ENCODE results near the gene AFG1L.
"Not testable (repeated sequence)": the region's sequence is repeated elsewhere in the genome, so short reads cannot be mapped to it uniquely, and the experiment has no call there.

The AFG1L gene

GRCh38 chr6:108408861-108409260, 114.0 kb downstream of the AFG1L start:
- DNase-seq: no peak

DNA sequence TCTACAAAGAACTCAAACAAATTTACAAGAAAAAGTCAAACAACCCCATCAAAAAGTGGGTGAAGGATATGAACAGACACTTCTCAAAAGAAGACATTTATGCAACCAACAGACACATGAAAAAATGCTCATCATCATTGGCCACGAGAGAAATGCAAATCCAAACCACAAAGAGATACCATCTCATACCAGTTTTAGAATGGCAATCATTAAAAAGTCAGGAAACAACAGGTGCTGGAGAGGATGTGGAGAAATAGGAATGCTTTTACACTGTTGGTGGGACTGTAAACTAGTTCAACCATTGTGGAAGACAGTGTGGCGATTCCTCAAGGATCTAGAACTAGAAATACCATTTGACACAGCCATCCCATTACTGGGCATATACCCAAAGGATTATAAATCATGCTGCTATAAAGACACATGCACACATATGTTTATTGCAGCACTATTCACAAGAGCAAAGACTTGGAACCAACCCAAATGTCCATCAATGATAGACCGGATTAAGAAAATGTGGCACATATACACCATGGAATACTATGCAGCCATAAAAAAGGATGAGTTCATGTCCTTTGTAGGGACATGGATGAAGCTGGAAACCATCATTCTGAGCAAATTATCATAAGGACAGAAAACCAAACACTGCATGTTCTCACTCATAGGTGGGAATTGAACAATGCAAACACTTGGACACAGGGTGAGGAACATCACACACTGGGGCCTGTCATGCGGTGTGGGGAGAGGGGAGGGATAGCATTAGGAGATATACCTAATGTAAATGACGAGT, 121.4 kb downstream of the AFG1L start:
- not testable (repeated sequence) for DNase-seq

DNA sequence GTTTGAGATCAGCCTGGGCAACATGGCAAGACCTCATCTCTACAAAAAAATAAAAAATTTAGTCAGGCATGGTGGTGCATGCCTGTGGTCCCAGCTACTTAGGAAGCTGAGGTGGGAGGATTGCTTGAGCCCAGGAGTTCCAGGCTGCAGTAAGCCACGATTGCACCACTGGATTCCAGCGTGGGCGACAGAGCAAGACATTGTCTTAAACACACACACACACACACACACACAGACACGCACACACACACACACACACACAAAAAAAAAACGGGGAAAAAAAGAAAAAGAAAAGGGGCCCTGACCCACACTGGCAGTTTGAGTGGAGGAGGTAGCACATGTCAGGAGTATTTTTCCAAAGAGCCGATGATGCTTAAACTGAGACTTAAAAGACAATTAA, 122.2 kb downstream of the AFG1L start:
- DNase-seq: no peak

- no peak for DNase-seq
Observed at GRCh38 chr6:108419474-108419873, 124.6 kb downstream of the AFG1L start.

GRCh38 chr6:108419934-108420609, 125.2 kb downstream of the AFG1L start:
- DNase-seq: no peak

DNA sequence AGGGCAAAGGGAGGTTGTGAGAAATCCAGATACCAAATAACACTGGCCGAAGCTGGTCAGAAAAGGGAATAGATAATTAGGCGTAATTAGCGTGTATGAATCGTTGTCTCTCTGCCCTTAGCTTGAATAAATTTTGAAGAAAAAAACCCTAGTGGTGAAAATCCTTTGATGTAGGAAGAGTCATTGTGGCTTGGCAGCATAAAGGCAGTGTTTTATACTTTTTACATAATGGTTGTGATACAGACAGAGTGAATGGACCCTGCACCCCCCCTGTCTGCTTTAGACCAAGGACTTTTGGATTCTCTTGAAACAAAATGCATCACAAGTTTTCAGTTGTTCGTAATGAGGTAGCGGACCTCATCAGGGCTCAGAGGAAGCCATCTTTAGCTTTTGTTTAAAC, 126.5 kb downstream of the AFG1L start:
- DNase-seq: no peak

DNA sequence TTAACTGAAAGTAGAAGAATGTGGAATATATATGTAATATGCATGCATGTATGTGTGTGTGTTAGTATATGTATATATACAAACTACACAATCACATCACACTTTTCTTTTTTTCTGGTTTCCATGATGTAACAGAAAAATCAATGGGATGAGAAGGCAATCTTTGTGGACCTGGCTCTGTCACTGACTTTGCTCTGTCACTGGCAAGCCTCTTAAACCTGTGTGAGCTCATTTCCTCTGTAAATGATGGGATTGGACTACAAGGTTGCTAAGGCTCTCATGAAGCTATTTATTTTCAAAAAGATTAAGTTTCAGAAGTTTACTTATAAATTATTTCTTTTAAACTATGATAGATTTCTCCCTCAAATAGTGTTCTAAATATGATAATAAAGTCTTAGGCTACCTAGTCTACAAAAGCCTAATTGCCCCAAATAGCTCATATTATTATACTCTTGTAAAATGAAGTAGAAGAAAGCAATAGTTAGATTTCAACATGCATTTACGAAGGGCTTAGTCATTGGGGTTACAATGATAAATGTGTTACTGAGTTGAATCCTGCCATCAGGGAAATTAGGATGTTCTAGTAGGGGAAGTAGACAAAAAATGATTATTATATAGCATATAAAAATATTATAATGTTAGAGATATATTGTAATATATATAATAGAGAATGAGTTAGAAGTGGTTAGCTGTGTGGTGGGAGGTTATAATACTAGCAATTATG, 129.3 kb downstream of the AFG1L start:
- DNase-seq: no peak

GRCh38 chr6:108425428-108425827, 130.6 kb downstream of the AFG1L start:
- no peak for DNase-seq

DNA sequence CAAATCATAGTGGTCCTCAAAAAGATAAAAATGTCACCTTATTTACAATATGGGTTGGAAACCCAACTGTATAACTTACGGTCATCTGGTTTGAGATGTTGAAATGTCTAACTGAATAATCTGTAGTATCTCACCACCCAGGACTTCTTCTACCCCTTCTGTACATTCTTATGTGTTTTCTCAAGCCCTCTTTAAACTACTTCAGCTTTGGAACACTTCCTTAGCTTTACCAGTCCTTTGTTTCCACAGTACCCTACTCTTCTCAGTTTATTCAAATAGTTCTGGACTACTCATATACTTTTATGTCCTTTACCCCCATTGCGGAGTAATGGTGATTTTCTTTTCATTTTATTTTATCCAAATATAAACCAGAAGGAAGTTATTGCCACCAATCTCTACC, 137.3 kb downstream of the AFG1L start:
- no peak for DNase-seq

DNA sequence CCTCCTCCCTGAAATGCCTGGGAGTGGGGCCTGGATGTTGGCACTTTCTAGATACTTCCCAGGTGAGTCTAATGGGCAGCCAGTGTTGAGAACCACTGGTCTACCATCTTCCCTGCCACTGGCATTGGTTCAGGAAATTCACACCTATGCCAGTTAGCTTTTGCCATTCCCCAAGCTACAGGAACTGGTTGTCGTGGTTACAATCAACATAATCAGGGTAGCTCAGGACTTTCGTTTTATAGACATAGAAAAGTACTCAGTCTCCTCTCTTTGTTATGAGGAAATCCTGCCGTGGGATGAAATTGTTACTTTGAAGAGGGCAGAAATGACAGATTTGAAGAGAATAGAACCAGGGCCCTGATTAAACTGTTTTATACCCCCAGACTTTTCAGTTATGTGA, 137.9 kb downstream of the AFG1L start:
- DNase-seq: no peak

DNA sequence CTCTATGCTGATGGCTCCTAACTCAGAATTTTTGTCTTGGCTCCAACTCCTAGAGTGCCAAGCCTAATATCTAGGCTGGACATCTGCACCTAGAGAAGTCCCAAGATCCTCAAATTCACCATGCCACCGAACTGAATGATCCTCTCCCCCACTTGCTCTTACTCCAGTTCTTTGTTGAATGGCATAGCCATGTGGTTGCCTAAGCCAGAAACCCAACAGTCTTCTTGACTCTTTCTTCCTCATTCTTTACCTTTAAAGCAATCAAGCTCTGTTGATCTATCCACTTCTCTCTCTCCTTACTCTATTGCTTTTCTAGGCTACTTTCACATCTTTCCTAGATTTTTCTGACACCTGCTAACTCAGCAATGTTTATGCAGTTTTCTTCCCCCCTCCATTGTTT, 139.4 kb downstream of the AFG1L start:
- no peak for DNase-seq

DNA sequence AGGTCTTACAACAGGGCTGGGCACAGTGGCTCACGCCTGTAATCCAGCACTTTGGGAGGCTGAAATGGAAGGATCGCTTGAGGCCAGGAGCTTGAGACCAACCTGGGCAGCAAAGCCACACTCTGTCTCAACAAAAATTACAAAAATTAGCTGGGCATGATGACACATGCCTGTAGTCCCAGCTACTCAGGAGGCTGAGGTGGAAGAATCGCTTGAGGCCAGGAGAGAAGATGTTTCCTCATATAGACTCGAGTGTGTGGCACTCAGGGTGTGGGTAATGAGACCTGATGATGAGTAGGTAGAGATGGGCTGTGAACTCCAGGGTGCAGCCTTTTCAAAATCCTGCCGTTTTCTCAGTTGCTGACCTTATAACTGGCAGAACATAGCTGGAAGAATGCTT, 140.5 kb downstream of the AFG1L start:
- no peak for DNase-seq

DNA sequence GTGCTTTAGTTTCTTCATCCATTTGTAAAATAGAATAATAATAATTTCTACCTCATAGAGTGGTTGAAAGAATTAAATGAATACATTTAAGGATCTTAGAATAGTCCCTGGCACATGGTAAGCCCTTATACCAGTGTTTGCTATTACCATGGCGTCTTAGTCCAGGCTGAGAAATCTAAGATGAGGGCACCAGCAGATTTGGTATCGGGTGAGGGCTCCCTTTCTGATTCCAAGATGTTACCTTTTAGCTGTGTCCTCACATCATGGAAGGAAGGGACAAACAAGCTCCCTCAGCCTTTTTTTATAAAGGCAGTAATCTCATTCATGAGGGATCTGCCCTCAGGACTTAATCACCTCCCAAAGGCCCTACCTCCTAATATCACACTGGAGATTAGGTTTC, 141.9 kb downstream of the AFG1L start:
- DNase-seq: no peak

GRCh38 chr6:108437821-108438220, 143.0 kb downstream of the AFG1L start:
- DNase-seq: no peak

GRCh38 chr6:108438918-108439317, 144.1 kb downstream of the AFG1L start:
- no peak for DNase-seq

DNA sequence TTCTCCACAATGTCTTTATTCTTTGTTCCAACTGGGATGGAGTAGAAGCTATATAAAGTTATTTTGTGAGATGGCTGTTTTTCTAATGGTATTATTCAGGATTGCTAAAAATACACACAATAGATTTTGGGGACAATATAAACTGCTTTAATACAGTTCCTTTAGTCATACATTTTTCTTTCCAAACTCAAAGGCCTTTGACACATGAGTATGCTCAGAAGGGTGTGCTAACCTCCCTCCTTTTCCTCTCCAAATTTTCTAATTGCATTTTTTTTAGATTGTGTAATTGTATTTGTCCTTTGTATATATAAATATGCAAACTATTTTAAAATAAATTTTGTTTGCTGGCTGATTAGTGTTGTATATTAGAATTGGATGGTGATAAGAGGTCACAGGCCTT, 146.3 kb downstream of the AFG1L start:
- DNase-seq: no peak

DNA sequence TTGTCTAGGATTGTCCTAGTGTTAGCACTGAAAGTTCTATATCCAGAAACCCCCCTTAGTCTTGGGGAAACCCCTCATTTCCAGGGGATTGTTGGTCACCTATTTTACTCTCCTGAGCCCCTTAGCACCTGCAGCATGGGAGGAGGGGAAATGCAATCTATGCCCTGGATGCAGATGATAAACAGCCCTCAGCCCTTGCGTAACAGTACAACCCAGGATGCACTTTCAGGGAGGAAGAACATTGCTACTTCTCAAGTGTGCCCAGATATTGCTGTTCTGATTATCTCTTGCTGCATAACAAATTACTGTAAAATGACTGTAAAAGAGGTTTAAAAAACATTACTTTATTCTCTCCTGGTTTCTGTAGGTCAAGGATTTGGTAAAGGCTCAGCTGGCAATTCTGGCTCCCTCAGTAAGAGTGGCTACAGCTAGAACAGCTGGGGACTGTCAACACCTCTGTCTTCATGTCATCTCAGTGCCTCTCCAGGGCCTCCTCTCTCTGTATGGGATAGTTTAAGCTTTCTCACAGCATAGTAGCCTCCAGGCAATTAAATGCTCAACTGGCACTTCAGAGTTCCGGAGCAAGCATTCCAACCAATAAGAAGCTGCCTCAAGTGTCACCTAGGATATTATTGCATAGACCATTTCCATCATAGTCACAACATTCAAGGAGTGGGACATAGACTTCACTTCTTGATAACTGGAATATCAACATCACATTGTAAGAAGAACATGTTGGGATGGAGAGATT, 148.1 kb downstream of the AFG1L start:
- no peak for DNase-seq

GRCh38 chr6:108446629-108447150, 151.8 kb downstream of the AFG1L start:
- DNase-seq: no peak

DNA sequence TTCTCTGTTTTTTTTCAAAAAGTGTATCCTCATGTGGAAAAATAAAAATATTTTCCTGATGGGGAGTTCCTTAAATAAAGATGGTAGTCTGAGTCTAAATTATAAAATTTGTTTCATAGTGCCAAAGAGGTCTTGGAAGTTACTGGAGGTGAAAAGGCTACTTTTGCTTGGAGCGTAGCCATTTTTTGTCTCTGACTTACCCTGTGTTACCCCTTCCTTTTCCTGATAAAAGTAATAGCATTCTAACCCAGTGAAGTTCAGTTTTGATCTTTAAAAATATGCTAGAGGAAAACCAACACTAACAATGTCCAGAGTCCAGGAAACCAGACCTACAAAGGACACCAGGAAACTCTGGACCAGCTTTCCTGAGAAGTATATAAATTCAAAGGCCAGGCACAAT, 153.6 kb downstream of the AFG1L start:
- no peak for DNase-seq

- not testable (repeated sequence) for DNase-seq
Observed at GRCh38 chr6:108449717-108450116, 154.9 kb downstream of the AFG1L start.

DNA sequence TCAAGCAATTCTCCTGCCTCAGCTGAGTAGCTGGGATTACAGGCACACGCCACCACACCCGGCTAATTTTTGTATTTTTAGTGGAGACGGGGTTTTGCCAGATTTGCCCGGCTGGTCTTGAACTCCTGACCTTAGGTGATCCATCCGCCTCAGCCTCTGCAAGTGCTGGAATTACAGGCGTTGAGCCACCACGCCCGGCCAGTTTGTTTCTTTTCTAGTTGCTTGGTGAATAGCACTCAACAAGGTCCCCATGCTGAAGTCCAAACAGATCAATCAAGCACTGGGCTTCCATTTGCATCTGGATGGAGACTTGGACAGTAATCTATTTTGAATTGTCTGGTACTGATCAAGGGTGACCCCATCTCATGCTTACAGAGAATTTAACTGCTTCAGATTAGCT, 157.0 kb downstream of the AFG1L start:
- DNase-seq: no peak

All from hypothalamus (tissue), 51 donors.